22Rv1 (cell line): ENCODE measurements around the gene CNPY1.

ENCODE experiments used
- CTCF ChIP-seq: fragments of 450-650 bp; IDR thresholded peaks from 2 replicates; pipeline ENCODE4 v1.5.1; 2017; ENCODE audit warnings: mild to moderate bottlenecking
- ZFX ChIP-seq: fragments of 450-650 bp; IDR thresholded peaks from 2 replicates; pipeline ENCODE4 v1.6.1; 2017; ENCODE audit warnings: antibody characterized with exemption, borderline replicate concordance

GRCh38 chr7:155550916-155551315 lies 4.6 kb upstream of the CNPY1 start:
- TF ChIP-seq CTCF (no peak), ZFX (no peak)
